Right lobe of liver (tissue), 6 donors: Measurements from ENCODE around the gene FAM3B. TPM values are rescaled to one million over a fixed set of nuclear protein-coding genes. Genes with fewer than 3 reads are reported as not detected.

Experiments
- ATAC-seq, 4 donors: fragments of 200-7000 bp; cut with Tn5 transposase; one replicate each; pipeline ENCODE4 v1.9.1; 2020; ENCODE audit warnings: mild to moderate bottlenecking in 4 of 4, moderate library complexity in 4 of 4
- DNase-seq, 3 donors: peaks; one replicate each; pipeline ENCODE4 v3.0.0-alpha.2; 2020
- H3K27ac ChIP-seq, 3 donors: fragments of 200-600 bp; one replicate each; pipeline ENCODE4 v1.8.0; 2022
- H3K27me3 ChIP-seq, 2 donors: fragments of 200-600 bp; one replicate each; pipeline ENCODE4 v1.8.0; 2022
- H3K36me3 ChIP-seq, 4 donors: fragments of 200-600 bp; sonication (generic) in 1 of 4; one replicate each; pipeline versions ENCODE4 v1.5.1 to v1.8.0; 2017 to 2022; ENCODE audit warnings: control low read depth in 1 of 4
- H3K4me1 ChIP-seq, 4 donors: fragments of 200-600 bp; sonication (generic) in 1 of 4; one replicate each; pipeline versions ENCODE4 v1.5.1 to v1.8.0; 2017 to 2022; ENCODE audit warnings: control low read depth in 1 of 4
- H3K4me3 ChIP-seq, 3 donors: fragments of 200-600 bp; one replicate each; pipeline ENCODE4 v1.8.0; 2022
- H3K9me3 ChIP-seq, 4 donors: fragments of 200-600 bp; sonication (generic) in 1 of 4; one replicate each; pipeline versions ENCODE4 v1.5.1 to v1.8.0; 2017 to 2022; ENCODE audit warnings: control low read depth in 1 of 4
- POLR2A ChIP-seq: fragments of 450-650 bp; IDR thresholded peaks from one replicate; pipeline ENCODE4 v1.6.1; 2017; ENCODE audit warnings: antibody characterized with exemption, mild to moderate bottlenecking
- WGBS: methylation state at CpG from one replicate; pipeline ENCODE4 v1.1.6; 2018; ENCODE audit warnings: low coverage, low lambda C conversion rate; ENCODE audit not compliant: insufficient coverage; ENCODE audit errors: missing lambda C conversion rate; 5-methylcytosine and 5-hydroxymethylcytosine counted together
- intact Hi-C, 2 donors: fragments of 100-400 bp; cut with DNase I; formaldehyde crosslinking; loops; one replicate each; pipeline versions ENCODE4 v1.11.2 to v1.14.1; 2022
- total RNA-seq, 6 experiments: library from RNA; depleted of rRNA in 2 of 6; stranded (reverse); fragments of >200 nt in 2 of 6; fragmentation: NEBNext Ultra II Directional in 3 of 6; extraction: Animal tissue kit (Norgen Biotek cat#: 25700) in 3 of 6; gene quantifications; one replicate each; pipeline versions ENCODE4 v1.1.0 to v1.2.4, GENCODE V29; 2016 to 2023
- TF ChIP-seq, protein P1 (sequence below), 4 donors: fragments of 200-600 bp in 3 of 4; fragments of 450-650 bp in 1 of 4; IDR thresholded peaks; one replicate each; pipeline versions ENCODE4 v1.5.1 to v1.8.0; 2016 to 2022; ENCODE audit warnings: antibody characterized with exemption in 4 of 4, mild to moderate bottlenecking in 2 of 4
- donor health status: DM: no; HTN: yes; CAD: no.
- donor health status: DM: no; HTN: no; CAD: no.
- donor health status: DM: no; HTN: no; CAD: no.
- donor health status: DM: no; HTN: yes; CAD: no.
- donor health status: DM: no; HTN: yes; CAD: no.

Gene FAM3B
- total RNA-seq, 6 experiments from 2014 or later, result 0.49 to 0.95 (median 0.76) TPM; not detected in 2

DNA sequence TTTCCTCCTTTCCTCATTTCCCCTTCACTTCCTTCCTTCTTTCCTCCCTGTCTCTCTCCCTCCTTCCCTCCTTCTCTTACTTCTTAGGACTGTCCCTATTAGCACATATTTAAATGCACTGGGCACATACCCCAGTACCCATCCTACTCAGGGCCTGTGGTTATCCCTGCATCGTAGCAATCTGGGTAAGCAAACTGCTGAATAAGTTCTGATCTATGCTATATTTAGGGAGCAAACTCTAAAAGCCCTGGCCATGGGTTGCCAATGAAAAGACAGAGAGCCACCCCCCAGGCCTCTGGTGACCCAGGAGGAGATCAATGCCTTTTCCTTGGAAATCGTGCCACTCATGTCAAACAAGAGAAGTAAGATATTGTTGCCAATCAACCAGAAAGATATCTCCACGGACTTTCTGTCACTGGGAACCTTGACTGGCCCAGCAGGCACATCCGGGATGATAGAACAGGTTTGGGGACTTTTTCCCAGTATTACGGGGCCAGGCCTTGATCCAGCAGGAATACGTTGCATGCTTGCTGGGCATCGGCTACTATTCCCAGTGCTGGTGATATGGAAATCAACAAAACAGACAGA is 5.4 kb downstream of the FAM3B start:
- DNase-seq, result no peak
- H3K4me1 ChIP-seq, result peaks cover 0 to 6% (median 0%) of the 10 kb centered on the region in 4 donors

DNA sequence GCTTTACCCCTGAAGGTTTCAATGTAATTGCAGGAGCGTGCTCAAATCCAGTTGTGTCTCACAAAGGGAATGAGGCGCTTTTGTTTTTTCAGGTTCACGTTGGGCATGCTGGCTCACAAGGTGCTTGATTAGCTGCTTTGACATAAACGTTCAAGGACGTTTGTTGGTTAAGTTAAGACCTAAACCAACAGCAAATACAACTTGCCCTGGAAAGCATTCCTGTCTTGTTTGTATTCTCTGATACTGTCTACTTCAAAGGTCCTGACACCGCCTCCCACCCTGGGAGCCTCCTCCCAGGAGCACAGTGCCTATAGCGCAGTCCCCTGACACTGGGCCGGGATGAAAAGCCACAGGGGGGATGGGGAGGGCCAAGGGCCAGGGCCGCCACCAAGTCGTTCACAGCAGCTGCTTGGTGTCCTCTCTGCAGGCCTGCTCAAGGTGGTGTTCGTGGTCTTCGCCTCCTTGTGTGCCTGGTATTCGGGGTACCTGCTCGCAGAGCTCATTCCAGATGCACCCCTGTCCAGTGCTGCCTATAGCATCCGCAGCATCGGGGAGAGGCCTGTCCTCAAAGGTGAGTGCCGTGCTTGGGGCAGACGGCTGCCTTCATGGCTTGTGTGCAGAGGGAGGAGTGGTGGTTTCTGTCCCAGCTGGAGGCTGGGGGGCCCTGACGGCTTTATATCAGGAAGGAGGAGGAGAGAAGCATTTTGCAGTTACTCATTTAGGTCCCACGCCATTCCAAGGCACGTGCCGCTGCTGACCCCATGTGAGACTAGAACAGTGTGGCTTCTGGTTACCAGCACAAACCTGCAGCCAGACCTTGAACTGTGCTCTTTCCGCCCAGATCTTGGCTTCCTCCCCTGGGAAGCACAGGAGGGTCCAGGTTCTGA is 6.1 kb downstream of the FAM3B start:
- no peaks in the 10 kb centered on the region for H3K9me3 ChIP-seq
- H3K36me3 ChIP-seq, result no peaks in the 10 kb centered on the region
- H3K27me3 ChIP-seq, result no peaks in the 10 kb centered on the region
- TF ChIP-seq, protein P1, sequence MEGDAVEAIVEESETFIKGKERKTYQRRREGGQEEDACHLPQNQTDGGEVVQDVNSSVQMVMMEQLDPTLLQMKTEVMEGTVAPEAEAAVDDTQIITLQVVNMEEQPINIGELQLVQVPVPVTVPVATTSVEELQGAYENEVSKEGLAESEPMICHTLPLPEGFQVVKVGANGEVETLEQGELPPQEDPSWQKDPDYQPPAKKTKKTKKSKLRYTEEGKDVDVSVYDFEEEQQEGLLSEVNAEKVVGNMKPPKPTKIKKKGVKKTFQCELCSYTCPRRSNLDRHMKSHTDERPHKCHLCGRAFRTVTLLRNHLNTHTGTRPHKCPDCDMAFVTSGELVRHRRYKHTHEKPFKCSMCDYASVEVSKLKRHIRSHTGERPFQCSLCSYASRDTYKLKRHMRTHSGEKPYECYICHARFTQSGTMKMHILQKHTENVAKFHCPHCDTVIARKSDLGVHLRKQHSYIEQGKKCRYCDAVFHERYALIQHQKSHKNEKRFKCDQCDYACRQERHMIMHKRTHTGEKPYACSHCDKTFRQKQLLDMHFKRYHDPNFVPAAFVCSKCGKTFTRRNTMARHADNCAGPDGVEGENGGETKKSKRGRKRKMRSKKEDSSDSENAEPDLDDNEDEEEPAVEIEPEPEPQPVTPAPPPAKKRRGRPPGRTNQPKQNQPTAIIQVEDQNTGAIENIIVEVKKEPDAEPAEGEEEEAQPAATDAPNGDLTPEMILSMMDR (IDR thresholded peaks at IDR 0.05), result no peak
- no peak for TF ChIP-seq POLR2A
- intact Hi-C loops, result no loop called here
- ATAC-seq (no peak), DNase-seq (no peak)
- 64% methylated on average over 12 of the region's 23 CpGs for WGBS
- H3K4me3 ChIP-seq, result no peak overlapping the region
- no peak overlapping the region for H3K27ac ChIP-seq
- peaks cover 0 to 6% (median 0%) of the 10 kb centered on the region in 4 donors for H3K4me1 ChIP-seq

More for the DNA sequence above, 5.4 kb downstream of the FAM3B start:
- ATAC-seq, result no peak
- H3K36me3 ChIP-seq, result no peaks in the 10 kb centered on the region
- H3K27ac ChIP-seq, result no peak overlapping the region
- intact Hi-C loops, result no loop called here
- TF ChIP-seq, protein P1 (IDR thresholded peaks at IDR 0.05), result no peak
- TF ChIP-seq POLR2A, result no peak
- no peak overlapping the region for H3K4me3 ChIP-seq
- H3K9me3 ChIP-seq, result no peaks in the 10 kb centered on the region
- 63% methylated on average over 6 of the region's 7 CpGs for WGBS
- peaks cover 0 to 3% of the 10 kb centered on the region in 2 donors for H3K27me3 ChIP-seq

DNA sequence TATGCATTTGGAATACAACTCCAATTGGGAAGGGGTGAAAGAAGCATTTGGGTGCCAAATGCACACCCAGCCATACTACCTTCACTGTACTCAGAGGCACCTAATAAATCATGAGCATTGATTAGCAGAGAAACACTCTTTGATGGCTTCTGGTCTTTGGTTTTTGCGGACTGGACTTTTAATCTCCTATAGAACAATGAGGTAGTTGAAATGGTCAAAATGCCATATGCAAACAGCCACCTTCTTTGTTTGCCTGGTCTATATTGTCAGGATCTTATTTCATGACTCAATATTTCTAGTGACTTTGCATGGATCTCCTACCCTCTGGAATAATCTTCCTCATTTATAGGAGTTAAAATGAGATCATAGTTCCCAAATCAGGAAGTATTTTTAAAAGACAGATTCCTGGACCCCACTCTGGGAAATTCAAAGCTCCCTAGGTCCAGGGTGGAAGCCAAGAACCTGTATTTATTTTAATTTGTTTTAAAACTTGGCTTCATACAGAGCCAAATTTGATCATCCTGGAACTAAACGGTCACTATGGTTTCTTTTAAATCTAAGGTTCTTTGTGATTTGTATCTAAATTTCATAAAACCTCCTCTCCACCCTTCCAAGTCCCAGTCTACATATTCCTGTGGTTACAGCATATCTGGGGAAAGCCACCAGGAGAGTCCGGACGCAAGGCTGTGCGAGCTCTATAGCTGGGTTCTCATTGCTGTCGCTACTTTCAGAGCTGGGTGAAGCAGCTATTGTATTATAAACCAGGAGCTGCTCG is 8.7 kb downstream of the FAM3B start:
- Histone ChIP-seq H3K9me3 (no peaks in the 10 kb centered on the region), H3K27ac (no peak overlapping the region), H3K36me3 (no peaks in the 10 kb centered on the region), H3K4me1 (peaks cover 0 to 6% (median 0%) of the 10 kb centered on the region in 4 donors), H3K4me3 (no peak overlapping the region), H3K27me3 (no peaks in the 10 kb centered on the region)
- TF ChIP-seq, protein P1 (IDR thresholded peaks at IDR 0.05), result no peak
- TF ChIP-seq POLR2A, result no peak
- no peak for DNase-seq
- ATAC-seq, result no peak
- intact Hi-C loops, result no loop called here
- 96% methylated on average over 7 of the region's 7 CpGs for WGBS

DNA sequence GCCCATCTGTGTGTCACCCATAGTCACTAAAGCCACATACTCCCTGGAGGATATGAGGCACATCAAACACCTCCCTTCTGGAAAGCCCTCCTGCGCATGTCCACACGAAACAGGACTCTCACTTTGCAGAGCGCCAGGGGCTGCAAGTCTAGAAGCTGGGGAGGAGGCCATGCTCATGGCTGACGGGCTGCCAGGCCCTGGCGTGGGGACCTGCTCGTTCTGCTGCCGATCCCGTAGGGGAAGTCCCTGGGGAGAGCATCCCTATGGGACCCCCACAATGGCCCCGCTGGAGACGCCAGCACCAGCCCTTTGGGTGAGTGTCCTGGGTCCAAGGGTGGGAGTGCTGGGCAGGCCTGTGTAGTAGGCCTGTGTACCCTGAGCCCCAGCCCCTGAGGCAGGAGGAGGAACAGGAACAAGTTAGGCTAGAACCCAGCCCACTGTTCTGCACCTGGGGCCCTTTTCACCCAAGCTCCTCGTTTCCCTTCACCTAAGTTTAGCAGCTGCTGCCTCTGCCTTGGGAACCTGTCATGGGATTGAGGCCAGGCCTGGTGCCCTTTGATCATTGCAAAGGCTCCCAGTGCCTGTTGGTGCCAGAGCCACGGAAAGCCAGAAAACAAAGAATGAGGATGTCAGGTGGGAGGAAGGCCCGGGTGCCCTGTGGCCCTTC is 9.9 kb downstream of the FAM3B start:
- peak; percentile 91 to 98 (median 94) for ATAC-seq
- TF ChIP-seq, protein P1 (IDR thresholded peaks at IDR 0.05), result no peak
- no peak for TF ChIP-seq POLR2A
- WGBS, result 24% methylated on average over 2 of the region's 13 CpGs
- H3K27me3 ChIP-seq, result no peaks in the 10 kb centered on the region
- H3K36me3 ChIP-seq, result no peaks in the 10 kb centered on the region
- H3K4me1 ChIP-seq, result peaks cover 0 to 6% (median 0%) of the 10 kb centered on the region in 4 donors
- DNase-seq, result peak; percentile 66 to 82 (median 80)
- no peak overlapping the region for H3K4me3 ChIP-seq
- H3K27ac ChIP-seq, result no peak overlapping the region
- intact Hi-C loops, result no loop called here
- no peaks in the 10 kb centered on the region for H3K9me3 ChIP-seq
